ENCODE results near the gene HNRNPR. TPM values are rescaled to one million over a fixed set of nuclear protein-coding genes. Genes with fewer than 3 reads are reported as not detected.

Gene HNRNPR
- total RNA-seq = 100 to 1,000 TPM in 4 of 9 donors, 10 to 100 TPM in 5; 36.5 to 141 (median 96.3) TPM
- polyA plus RNA-seq = 100 to 1,000 TPM in 1 of 3 donors, 10 to 100 TPM in 2; 51.7 to 190 (median 83.1) TPM
- long read RNA-seq, donor 1, full-length matches to known transcripts = 16 of 33 reads
- long read RNA-seq, donor 1, partial matches to known transcripts = 0 of 33 reads
- long read RNA-seq, donor 1, other reads (novel, unspliced or antisense) = 17 of 33 reads
- long read RNA-seq, donor 2, full-length matches to known transcripts = 8 of 31 reads
- long read RNA-seq, donor 2, partial matches to known transcripts = 13 of 31 reads
- long read RNA-seq, donor 2, other reads (novel, unspliced or antisense) = 10 of 31 reads
- long read RNA-seq, donor 3, full-length matches to known transcripts = 14 of 34 reads
- long read RNA-seq, donor 3, partial matches to known transcripts = 0 of 34 reads
- long read RNA-seq, donor 3, other reads (novel, unspliced or antisense) = 20 of 34 reads
- long read RNA-seq, donor 4, full-length matches to known transcripts = 15 of 68 reads
- long read RNA-seq, donor 4, partial matches to known transcripts = 33 of 68 reads
- long read RNA-seq, donor 4, other reads (novel, unspliced or antisense) = 20 of 68 reads
- long read RNA-seq, donor 5, full-length matches to known transcripts = 97 of 238 reads
- long read RNA-seq, donor 5, partial matches to known transcripts = 7 of 238 reads
- long read RNA-seq, donor 5, other reads (novel, unspliced or antisense) = 134 of 238 reads
- long read RNA-seq, donor 6, partial matches to known transcripts = 34 of 56 reads
- long read RNA-seq, donor 6, other reads (novel, unspliced or antisense) = 19 of 56 reads
- long read RNA-seq, donor 7, full-length matches to known transcripts = 6 of 12 reads
- long read RNA-seq, donor 7, partial matches to known transcripts = 6 of 12 reads
- long read RNA-seq, donor 7, other reads (novel, unspliced or antisense) = 0 of 12 reads
- long read RNA-seq, donor 8, full-length matches to known transcripts = 16 of 37 reads
- long read RNA-seq, donor 8, partial matches to known transcripts = 21 of 37 reads
- long read RNA-seq, donor 8, other reads (novel, unspliced or antisense) = 0 of 37 reads
- long read RNA-seq, donor 9, full-length matches to known transcripts = 11 of 25 reads
- long read RNA-seq, donor 9, partial matches to known transcripts = 0 of 25 reads
- long read RNA-seq, donor 9, other reads (novel, unspliced or antisense) = 14 of 25 reads
- long read RNA-seq, donor 10, full-length matches to known transcripts = 14 of 27 reads
- long read RNA-seq, donor 10, partial matches to known transcripts = 0 of 27 reads
- long read RNA-seq, donor 10, other reads (novel, unspliced or antisense) = 13 of 27 reads

DNA sequence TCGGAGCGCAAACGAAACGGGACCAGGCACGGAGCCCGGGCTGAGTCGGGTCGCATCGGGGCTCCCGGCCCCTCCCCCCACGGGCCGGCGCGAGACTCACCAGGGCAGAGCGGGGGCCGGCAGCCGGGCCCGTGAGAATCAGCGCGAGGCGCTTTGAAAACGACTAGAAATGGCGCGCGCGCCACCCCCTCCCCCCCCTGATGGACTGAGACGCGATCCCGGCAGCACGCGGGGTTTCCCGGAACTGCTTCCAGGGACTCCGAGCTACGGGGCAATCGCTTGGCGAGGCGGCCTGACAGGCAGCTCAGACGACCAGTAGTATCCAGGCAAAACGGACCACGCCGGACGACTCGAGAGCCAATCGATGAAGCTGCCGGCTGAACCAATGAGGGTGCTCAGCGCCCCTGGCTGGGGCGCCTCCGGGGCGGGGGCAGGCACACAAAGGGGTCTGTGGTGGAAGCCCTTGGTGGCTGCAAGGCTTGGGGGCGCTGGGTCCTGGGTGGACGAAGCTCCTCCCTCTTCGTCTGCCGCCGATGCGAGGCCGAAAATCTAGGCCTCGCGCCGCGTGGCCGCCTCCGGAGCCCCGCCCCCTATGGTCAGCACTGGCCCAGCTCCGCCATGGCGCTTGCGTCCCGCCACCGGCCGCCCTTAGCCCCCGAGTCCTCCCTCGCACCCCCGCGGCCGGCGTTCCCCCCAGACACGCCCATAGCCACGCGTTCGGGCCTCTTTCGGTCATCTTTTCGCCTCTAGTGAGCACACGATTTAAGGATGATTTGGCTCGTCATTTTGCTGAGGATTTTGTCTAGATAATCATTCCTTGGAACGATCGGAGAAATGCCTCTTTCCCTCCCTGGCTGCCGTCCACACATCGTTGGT, at the start of gene HNRNPR:
Gene HNRNPR (minus strand): TSS at position 174 of the 876 bp plus-strand sequence. CDS start 3,276 bp downstream, outside the sequence.
- peak within 1 kb of the TSS; percentile 4 to 97 (median 68) for H3K4me3 ChIP-seq
- H3K9me3 ChIP-seq (replicated peaks in 1 of 3) = no peaks in the 10 kb centered on the region
- intact Hi-C loops (cut with DNase I) = loop anchor here (5.0 to 10.0 kb wide), 2 partner anchors 53 to 140 kb away; partner anchors contain the start of gene ASAP3 (in 1 of the 2)
- TF ChIP-seq POLR2A (IDR thresholded peaks at IDR 0.05) = peak; percentile 51 to 90
- peak in 1 of 6 experiments; percentile 25 for TF ChIP-seq CTCF (IDR thresholded peaks at IDR 0.05)
- DNase-seq = peak; percentile 100
- peaks cover 29 to 43% of the 10 kb centered on the region in 2 donors for H3K4me1 ChIP-seq (replicated peaks in 1 of 2)
- H3K27ac ChIP-seq = peak within 1 kb of the TSS; percentile 83 to 99 (median 97)
- no peaks in the 10 kb centered on the region for H3K27me3 ChIP-seq
- no peaks in the 10 kb centered on the region for H3K36me3 ChIP-seq (replicated peaks in 1 of 2)
- 0 to 1% (median 0%) methylated on average over 38 to 87 of the region's 87 CpGs for WGBS, 4 donors

DNA sequence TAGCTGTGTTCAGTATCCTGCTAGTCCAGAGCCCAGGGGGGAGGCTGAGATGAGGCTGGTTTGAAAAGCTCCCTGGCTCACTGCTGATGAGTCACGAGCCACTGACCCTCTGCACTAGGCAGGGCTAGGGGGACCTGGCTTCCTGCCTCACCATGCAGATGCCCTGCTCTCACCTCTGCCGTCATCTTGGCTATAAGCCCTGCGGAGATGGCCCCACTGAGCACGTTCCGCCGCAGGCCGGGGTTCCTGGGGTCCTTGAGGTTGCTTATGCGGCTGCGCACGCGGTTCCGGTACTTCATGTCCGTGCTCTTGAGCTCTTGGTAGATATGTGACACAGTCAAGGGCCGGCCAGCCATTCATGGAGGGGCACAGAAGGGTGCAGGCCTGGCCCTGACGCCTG, 49.6 kb upstream of the HNRNPR start:
- no peaks in the 10 kb centered on the region for H3K27me3 ChIP-seq
- no peak for TF ChIP-seq CTCF (IDR thresholded peaks at IDR 0.05)
- no peaks in the 10 kb centered on the region for H3K9me3 ChIP-seq (replicated peaks in 1 of 3)
- no peak overlapping the region for H3K4me3 ChIP-seq
- H3K4me1 ChIP-seq (replicated peaks in 1 of 2) = peaks cover 23 to 31% of the 10 kb centered on the region in 2 donors
- intact Hi-C loops (cut with DNase I) = no loop called here
- peak overlapping the region; percentile 47 to 94 (median 84) for H3K27ac ChIP-seq
- peaks cover 0 to 7% of the 10 kb centered on the region in 2 donors for H3K36me3 ChIP-seq (replicated peaks in 1 of 2)
- DNase-seq = peak; percentile 74 to 94 (median 93)
- 69 to 90% (median 78%) methylated on average over 12 to 15 of the region's 15 CpGs for WGBS, 4 donors

DNA sequence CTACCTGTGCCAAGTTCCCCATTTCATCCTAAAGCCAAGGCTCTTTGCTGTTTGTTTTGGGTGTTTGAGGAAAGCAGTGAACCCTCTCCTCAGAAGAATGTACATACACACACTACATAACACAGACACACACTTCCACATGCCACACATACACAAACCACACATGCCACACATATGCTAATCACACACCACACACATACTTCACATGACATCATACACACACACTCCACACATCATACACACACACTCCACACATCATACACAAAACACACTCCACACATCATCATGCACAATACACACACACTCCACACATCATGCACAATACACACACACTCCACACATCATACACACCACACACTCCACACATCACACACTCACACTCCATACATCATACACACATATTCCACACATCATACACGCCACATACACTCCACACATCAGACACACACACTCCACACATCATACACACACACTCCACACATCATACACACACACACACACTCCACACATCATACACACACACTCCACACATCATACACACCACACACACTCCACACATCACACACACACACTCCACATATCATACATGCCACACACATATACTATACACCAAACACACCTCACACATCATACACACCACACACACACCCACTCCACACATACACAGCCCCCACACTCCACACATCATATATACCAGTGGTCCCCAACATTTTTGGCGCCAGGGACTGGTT, 48.2 kb upstream of the HNRNPR start:
- WGBS, 4 donors = 68 to 83% (median 75%) methylated on average over 2 of the region's 2 CpGs
- intact Hi-C loops (cut with DNase I) = no loop called here

More for the DNA sequence above, 48.2 kb upstream of the HNRNPR start:
- H3K9me3 ChIP-seq (replicated peaks in 1 of 3) = no peaks in the 10 kb centered on the region
- TF ChIP-seq CTCF (IDR thresholded peaks at IDR 0.05) (no peak), POLR2A (IDR thresholded peaks at IDR 0.05) (no peak)
- peak overlapping the region in 1 of 5 donors; percentile 84 for H3K27ac ChIP-seq
- no peak for DNase-seq
- no peak overlapping the region for H3K4me3 ChIP-seq
- H3K4me1 ChIP-seq (replicated peaks in 1 of 2) = peaks cover 23 to 31% of the 10 kb centered on the region in 2 donors
- H3K36me3 ChIP-seq (replicated peaks in 1 of 2) = peaks cover 0 to 5% of the 10 kb centered on the region in 2 donors
- H3K27me3 ChIP-seq = no peaks in the 10 kb centered on the region
